HUDEP-2 (cell line): ENCODE results near the gene LNPK.
"Not testable (repeated sequence)": the region's sequence is repeated elsewhere in the genome, so short reads cannot be mapped to it uniquely, and the experiment has no call there.

Source experiments
- DNase-seq, 76 experiments: peaks; one replicate each; lab custom pipeline; 2025; ENCODE audit not compliant: unreplicated experiment in 76 of 76; lab: John Stamatoyannopoulos, UW

The LNPK gene

GRCh38 chr2:175913849-175914743, 88.0 kb downstream of the LNPK start:
- not testable (repeated sequence) for DNase-seq

DNA sequence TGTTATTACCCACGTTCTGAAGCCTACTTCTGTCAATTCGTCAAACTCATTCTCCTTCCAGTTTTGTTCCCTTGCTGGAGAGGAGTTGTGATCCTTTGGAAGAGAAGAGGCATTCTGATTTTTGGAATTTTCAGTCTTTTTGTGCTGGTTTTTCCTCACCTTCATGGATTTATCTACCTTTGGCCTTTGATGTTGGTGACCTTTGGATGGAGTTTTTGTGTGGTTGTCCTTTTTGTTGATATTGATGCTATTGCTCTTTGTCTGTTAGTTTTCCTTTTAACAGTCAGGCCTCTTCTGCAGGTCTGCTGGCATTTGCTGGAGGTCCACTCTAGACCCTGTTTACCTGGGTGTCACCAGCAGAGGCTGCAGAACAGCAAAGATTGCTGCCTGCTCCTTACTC, 88.8 kb downstream of the LNPK start:
- not testable (repeated sequence) for DNase-seq

DNA sequence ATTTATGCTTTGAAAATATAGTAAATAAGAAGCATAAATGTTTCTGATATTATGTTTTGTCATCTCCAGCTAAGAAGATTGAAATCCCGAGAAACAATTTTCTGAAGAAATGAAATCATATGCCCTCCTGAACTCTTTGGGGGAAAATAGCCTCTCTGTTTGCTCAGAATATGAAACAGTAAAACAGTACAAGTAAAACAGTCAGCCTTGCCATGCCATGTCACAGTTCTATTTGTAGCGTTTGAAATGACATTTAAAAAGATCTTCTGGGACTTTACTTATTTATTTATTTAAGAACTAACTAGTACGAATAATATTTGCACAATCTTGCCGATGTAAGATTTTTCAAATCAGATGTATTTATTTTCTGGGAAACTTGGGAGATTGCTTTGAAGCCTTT, 98.0 kb downstream of the LNPK start:
- DNase-seq = no peak

GRCh38 chr2:175903384-175903936, 98.6 kb downstream of the LNPK start:
- no peak for DNase-seq

DNA sequence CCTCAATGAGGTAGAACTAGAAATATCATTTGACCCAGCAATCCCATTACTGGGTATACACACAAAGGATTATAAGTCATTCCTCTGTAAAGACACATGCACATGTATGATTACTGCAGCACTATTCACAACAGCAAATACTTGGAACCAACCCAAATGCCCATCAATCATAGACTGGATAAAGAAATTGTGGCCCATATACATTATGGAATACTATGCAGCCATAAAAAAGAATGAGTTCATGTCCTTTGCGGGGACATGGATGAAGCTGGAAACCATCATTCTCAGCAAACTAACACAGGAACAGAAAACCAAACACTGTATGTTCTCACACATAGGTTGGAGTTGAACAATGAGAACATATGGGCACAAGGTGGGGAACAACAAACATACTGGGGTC, 106.1 kb downstream of the LNPK start:
- not testable (repeated sequence) for DNase-seq

DNA sequence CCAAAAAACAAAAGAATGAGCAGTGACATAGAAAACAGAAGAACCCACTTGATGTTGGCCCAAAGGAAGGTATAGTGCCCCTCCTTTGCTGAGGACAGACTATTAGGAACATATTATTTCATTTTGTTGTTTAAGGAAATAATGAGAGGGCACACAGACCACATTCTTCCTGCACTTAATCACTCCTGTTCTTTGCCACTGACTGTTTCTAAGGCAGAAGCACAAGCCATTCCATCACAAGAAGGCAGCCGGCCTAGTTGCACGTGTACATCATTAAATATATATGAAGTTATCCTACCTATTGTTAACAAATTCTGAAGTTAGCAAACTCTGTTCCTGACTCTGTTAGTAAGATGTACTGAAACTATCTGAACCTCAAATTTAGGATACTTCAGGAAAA, 110.0 kb downstream of the LNPK start:
- no peak for DNase-seq

- no peak for DNase-seq
These were observed 111.3 kb downstream of the LNPK start for GRCh38 chr2:175890636-175891242.

GRCh38 chr2:175889701-175890302, 112.3 kb downstream of the LNPK start:
- DNase-seq = no peak

DNA sequence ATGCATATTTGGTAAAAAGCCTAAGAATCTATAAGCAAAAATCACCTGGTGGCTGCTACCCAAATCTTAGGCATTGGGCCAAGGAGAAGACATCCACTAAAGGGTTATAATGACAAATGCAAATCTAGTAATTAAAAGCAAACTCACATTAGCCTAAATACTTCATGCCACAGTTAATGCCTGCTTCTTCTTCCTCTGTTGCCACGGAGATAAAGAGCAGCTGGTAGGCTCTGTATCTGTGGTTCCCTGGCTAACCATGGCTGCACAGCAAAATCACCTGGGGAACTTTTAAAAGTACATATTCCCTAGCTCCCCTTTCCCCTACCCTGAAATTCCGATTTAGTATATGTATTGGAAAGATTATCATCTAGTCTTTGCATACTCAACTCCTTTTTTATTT, 114.3 kb downstream of the LNPK start:
- no peak for DNase-seq

DNA sequence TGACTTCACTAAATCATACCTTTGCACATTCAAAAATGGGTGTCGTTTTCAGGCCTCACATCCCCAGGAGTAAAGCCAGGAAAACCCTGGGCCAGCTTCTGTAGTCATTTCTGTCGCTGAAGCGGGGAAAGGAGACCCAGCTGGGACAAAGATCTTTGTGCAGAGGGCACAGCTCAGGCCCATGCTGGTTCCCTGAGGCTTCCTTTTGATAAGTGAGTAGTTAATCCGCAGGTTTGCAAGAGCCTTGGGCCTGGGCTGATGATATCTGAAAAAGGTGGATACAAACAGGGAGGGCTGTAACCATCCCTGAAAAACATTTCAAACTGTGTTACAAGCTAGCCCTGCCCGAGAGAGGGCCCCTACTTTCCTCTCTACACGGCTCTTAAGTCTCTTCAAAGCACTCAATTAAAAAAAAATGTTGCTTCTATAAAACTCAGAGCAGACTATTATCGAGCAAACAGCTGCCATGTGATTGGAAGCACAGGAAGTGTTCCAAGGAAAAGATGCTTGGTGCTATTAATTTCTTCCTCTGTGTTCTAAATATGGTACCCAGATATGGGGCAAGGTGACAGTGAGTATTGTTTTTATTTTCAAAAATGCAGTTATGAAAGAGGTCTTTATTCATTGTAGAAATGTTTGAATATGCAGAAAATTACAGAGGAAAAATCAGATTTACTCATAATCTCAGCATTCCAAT, 117.2 kb downstream of the LNPK start:
- no peak for DNase-seq

DNA sequence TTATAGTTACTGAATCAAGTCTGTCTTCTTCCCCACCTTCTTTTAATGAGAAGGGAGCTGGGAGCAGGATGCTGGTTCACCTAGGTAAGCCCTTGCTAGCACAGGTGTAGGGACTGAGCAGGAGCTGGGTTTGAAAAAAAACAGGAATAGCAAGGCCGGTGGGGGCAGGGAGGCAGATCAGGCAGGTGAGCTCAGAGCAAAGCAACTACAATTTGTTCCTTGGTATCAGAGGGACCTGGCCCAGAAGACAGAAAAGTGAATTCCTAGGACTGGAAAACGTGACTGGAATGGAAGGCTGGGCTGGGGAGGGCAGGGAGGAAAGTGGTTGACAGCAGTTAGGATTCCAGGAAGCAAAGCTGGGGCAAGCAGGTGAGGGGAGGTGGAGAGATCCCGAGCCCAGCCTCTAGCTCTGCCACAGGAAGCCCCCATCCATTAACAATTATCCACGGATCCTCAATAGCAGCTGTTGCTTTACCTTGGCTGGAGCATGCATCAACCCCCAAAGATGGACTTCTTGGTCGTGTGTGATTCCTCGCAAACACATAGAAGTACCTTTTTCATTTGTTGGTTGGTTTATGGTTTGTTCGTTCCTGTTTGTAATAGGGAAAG, 118.4 kb downstream of the LNPK start:
- DNase-seq = peak in 1 of 76 experiments; percentile 2

GRCh38 chr2:175879679-175880078, 122.4 kb downstream of the LNPK start:
- DNase-seq = no peak

DNA sequence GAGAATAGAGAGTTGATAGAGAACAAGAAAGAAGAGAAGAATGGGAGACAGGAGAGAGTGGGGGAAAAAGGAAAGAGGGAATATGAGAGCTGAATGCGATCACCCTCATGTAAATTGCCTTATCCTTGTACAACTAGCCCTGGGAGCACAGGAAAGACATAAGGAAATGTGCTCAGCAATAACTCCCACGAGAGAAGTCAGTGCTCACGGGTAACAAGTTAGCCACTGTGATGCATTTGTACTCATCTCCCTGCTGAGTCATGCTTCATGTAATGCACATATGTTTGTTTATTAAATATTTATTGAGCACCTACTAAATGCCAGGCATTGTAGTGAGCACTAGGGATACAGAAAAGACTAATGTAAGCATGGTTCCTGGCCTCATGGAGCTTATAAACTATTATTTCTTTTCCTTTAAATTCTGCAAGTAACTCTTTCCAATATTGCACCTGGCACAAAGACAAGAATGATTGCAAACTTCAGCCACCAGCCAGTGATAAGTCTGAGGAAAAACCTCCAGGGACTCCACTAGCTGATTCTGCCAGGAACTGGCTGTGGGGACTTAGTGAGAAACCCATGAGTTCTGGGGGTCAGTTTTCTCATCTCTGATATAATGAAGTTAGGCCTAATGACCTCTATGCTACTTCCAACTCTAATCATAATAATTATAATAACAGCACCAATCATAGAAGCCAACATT, 124.1 kb downstream of the LNPK start:
- DNase-seq = no peak

GRCh38 chr2:175874291-175874690, 127.8 kb downstream of the LNPK start:
- no peak for DNase-seq
